GM23338 (cell line): Measurements from ENCODE around the gene HRH4. TPM values are rescaled to one million over a fixed set of nuclear protein-coding genes. Genes with fewer than 3 reads are reported as not detected.

Experiments
- ATAC-seq: fragments of 200-7000 bp; cut with Tn5 transposase; 3 replicates; pipeline ENCODE4 v1.9.1; 2020
- DNase-seq: peaks from one replicate; pipeline ENCODE4 v3.0.0-alpha.2; 2015; ENCODE audit warnings: low spot score
- H2AFZ ChIP-seq: fragments of 200-600 bp; sonication (generic); 2 replicates; pipeline ENCODE4 v1.8.0; 2016; ENCODE audit warnings: antibody characterized with exemption, mild to moderate bottlenecking, moderate library complexity
- H3F3A ChIP-seq: fragments of 200-600 bp; sonication (generic); replicated peaks from 2 replicates; pipeline ENCODE4 v1.8.0; 2017; ENCODE audit warnings: antibody characterized with exemption, mixed run types, low read depth
- H3K27ac ChIP-seq: fragments of 200-600 bp; sonication (generic); 2 replicates; pipeline ENCODE4 v1.6.1; 2016; ENCODE audit warnings: low read depth
- H3K27me3 ChIP-seq: fragments of 200-600 bp; sonication (generic); 2 replicates; pipeline ENCODE4 v1.8.0; 2016; ENCODE audit warnings: mild to moderate bottlenecking, mixed run types, moderate library complexity; ENCODE audit not compliant: insufficient read depth
- H3K36me3 ChIP-seq: fragments of 200-600 bp; sonication (generic); 2 replicates; pipeline ENCODE4 v1.8.0; 2016; ENCODE audit warnings: mild to moderate bottlenecking; ENCODE audit not compliant: insufficient read depth
- H3K4me1 ChIP-seq: fragments of 200-600 bp; sonication (generic); 2 replicates; pipeline ENCODE4 v1.8.0; 2016; ENCODE audit warnings: mild to moderate bottlenecking, moderate library complexity; ENCODE audit not compliant: insufficient read depth
- H3K4me2 ChIP-seq: fragments of 200-600 bp; sonication (generic); 2 replicates; pipeline ENCODE4 v1.7.1; 2017; ENCODE audit warnings: mixed run types
- H3K4me3 ChIP-seq: fragments of 200-600 bp; sonication (generic); 2 replicates; pipeline ENCODE4 v1.6.1; 2016; ENCODE audit warnings: mixed run types
- H3K79me2 ChIP-seq: fragments of 200-600 bp; sonication (generic); replicated peaks from 2 replicates; pipeline ENCODE4 v1.8.0; 2017; ENCODE audit warnings: mild to moderate bottlenecking; ENCODE audit not compliant: insufficient read depth
- H3K9me2 ChIP-seq: fragments of 200-600 bp; sonication (generic); 2 replicates; pipeline ENCODE4 v1.8.0; 2017; ENCODE audit not compliant: insufficient read depth
- H4K20me1 ChIP-seq: fragments of 200-600 bp; sonication (generic); replicated peaks from 2 replicates; pipeline ENCODE4 v1.8.0; 2017; ENCODE audit warnings: mild to moderate bottlenecking; ENCODE audit not compliant: insufficient read depth
- H3K27ac Mint-ChIP-seq: 2 replicates; pipeline ENCODE4 v1.8.0; 2020; ENCODE audit warnings: inconsistent platforms, mild to moderate bottlenecking, moderate library complexity, mixed read lengths
- H3K27me3 Mint-ChIP-seq: 3 replicates; pipeline ENCODE4 v1.8.0; 2022; ENCODE audit warnings: low read depth, mild to moderate bottlenecking, moderate library complexity, mixed read lengths, inconsistent platforms; ENCODE audit not compliant: insufficient read depth, poor library complexity
- H3K36me3 Mint-ChIP-seq: 3 replicates; pipeline ENCODE4 v1.8.0; 2021; ENCODE audit warnings: low read depth, mild to moderate bottlenecking, inconsistent platforms, moderate library complexity, mixed read lengths
- H3K4me1 Mint-ChIP-seq: 3 replicates; pipeline ENCODE4 v1.8.0; 2020; ENCODE audit warnings: mild to moderate bottlenecking, inconsistent platforms, mixed read lengths
- H3K4me3 Mint-ChIP-seq: 3 replicates; pipeline ENCODE4 v1.8.0; 2021; ENCODE audit warnings: moderate library complexity, mild to moderate bottlenecking, inconsistent platforms, mixed read lengths
- H3K9me3 Mint-ChIP-seq: 3 replicates; pipeline ENCODE4 v1.8.0; 2020; ENCODE audit warnings: moderate library complexity, mild to moderate bottlenecking, inconsistent platforms, mixed read lengths
- CREB1 ChIP-seq: fragments of 250-450 bp; sonication (Bioruptor Pico); IDR thresholded peaks from 2 replicates; pipeline ENCODE4 v1.5.0; 2020; ENCODE audit warnings: low read depth, mild to moderate bottlenecking, moderate library complexity
- EZH2 ChIP-seq: fragments of 200-600 bp; sonication (generic); IDR thresholded peaks from one replicate; pipeline ENCODE4 v1.8.0; 2017; ENCODE audit warnings: antibody characterized with exemption, mild to moderate bottlenecking, low read depth; ENCODE audit not compliant: unreplicated experiment
- EZH2phosphoT487 ChIP-seq: fragments of 200-600 bp; sonication (generic); IDR thresholded peaks from one replicate; pipeline ENCODE4 v1.8.1; 2018; ENCODE audit warnings: antibody characterized with exemption; ENCODE audit not compliant: unreplicated experiment
- NANOG ChIP-seq: IDR thresholded peaks from 2 replicates; pipeline ENCODE4 v1.6.1; 2016; ENCODE audit warnings: antibody characterized with exemption, borderline replicate concordance
- POLR2AphosphoS5 ChIP-seq: IDR thresholded peaks from 2 replicates; pipeline ENCODE4 v1.6.1; 2016; ENCODE audit warnings: antibody characterized with exemption, low read depth
- STAT1 ChIP-seq: IDR thresholded peaks from one replicate; pipeline ENCODE4 v1.6.1; 2016; ENCODE audit warnings: antibody characterized with exemption; ENCODE audit not compliant: unreplicated experiment
- ZNF114 ChIP-seq: fragments of 250-450 bp; sonication (Bioruptor Pico); IDR thresholded peaks from 2 replicates; pipeline ENCODE4 v1.5.0; 2020; ENCODE audit warnings: mild to moderate bottlenecking, moderate library complexity
- ZNF331 ChIP-seq: fragments of 250-450 bp; sonication (Bioruptor Pico); IDR thresholded peaks from 2 replicates; pipeline ENCODE4 v1.5.0; 2020; ENCODE audit warnings: low read depth, mild to moderate bottlenecking, moderate library complexity
- polyA plus RNA-seq: library from polyadenylated mRNA; unstranded; fragments of >200 nt; fragmentation: Nextera tagmentation; extraction: Ambion mirVana; gene quantifications from 2 replicates; pipeline ENCODE4 v1.2.1, GENCODE V29; 2016
- total RNA-seq: library from RNA; depleted of rRNA; stranded (reverse); fragments of >200 nt; shearing (Covaris generic); gene quantifications from 2 replicates; pipeline ENCODE4 v1.2.3, GENCODE V29; 2014
- TF ChIP-seq, protein P1 (sequence below): fragments of 250-450 bp; sonication (Bioruptor Pico); IDR thresholded peaks from 2 replicates; pipeline ENCODE4 v1.5.0; 2020; ENCODE audit warnings: mild to moderate bottlenecking, moderate library complexity
- TF ChIP-seq, protein P2 (sequence below), 2 experiments: fragments of 200-600 bp in 1 of 2; sonication (generic) in 1 of 2; conservative IDR thresholded peaks; 2 replicates each; pipeline versions ENCODE4 v1.5.1 to v1.6.1; 2016 to 2017; ENCODE audit warnings: antibody characterized with exemption in 2 of 2, low read depth in 2 of 2, mild to moderate bottlenecking in 2 of 2, moderate library complexity in 1 of 2
- TF ChIP-seq, protein P3 (sequence below): IDR thresholded peaks from 2 replicates; pipeline ENCODE4 v1.6.1; 2016; ENCODE audit warnings: antibody characterized with exemption
- TF ChIP-seq, protein P4 (sequence below): IDR thresholded peaks from one replicate; pipeline ENCODE4 v1.6.1; 2018; ENCODE audit warnings: antibody characterized with exemption; ENCODE audit not compliant: unreplicated experiment

HRH4 gene
- total and polyA plus RNA-seq, 2 experiments from 2014 or later = 0.17 TPM; not detected in 1

DNA sequence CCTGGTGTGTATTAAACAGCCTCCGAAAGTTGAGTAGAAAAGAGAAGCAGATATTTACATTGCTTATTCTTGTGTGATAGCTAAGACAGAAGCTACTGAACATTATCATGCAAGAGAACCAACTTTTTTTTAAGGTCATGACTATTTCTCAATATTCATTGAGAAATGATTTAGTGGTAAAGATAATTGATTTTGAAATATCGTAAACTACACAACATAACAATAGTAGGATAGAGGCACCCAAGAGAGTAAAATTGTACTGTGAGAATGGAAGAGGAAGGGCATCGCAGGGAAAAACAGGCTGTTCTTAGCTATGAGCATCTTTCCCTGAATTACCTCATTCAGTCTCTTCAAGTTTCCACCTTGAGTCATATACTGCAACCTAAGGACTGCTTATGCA, 25.2 kb downstream of the HRH4 start:
- Mint-ChIP-seq H3K27me3 (peaks cover 5% of the 10 kb centered on the region), H3K9me3 (no peaks in the 10 kb centered on the region), H3K4me3 (no peak overlapping the region), H3K27ac (no peak overlapping the region), H3K4me1 (no peaks in the 10 kb centered on the region), H3K36me3 (no peaks in the 10 kb centered on the region)
- no peak for TF ChIP-seq STAT1
- TF ChIP-seq CREB1 (CRISPR knock-in tag) = no peak
- TF ChIP-seq, protein P1, sequence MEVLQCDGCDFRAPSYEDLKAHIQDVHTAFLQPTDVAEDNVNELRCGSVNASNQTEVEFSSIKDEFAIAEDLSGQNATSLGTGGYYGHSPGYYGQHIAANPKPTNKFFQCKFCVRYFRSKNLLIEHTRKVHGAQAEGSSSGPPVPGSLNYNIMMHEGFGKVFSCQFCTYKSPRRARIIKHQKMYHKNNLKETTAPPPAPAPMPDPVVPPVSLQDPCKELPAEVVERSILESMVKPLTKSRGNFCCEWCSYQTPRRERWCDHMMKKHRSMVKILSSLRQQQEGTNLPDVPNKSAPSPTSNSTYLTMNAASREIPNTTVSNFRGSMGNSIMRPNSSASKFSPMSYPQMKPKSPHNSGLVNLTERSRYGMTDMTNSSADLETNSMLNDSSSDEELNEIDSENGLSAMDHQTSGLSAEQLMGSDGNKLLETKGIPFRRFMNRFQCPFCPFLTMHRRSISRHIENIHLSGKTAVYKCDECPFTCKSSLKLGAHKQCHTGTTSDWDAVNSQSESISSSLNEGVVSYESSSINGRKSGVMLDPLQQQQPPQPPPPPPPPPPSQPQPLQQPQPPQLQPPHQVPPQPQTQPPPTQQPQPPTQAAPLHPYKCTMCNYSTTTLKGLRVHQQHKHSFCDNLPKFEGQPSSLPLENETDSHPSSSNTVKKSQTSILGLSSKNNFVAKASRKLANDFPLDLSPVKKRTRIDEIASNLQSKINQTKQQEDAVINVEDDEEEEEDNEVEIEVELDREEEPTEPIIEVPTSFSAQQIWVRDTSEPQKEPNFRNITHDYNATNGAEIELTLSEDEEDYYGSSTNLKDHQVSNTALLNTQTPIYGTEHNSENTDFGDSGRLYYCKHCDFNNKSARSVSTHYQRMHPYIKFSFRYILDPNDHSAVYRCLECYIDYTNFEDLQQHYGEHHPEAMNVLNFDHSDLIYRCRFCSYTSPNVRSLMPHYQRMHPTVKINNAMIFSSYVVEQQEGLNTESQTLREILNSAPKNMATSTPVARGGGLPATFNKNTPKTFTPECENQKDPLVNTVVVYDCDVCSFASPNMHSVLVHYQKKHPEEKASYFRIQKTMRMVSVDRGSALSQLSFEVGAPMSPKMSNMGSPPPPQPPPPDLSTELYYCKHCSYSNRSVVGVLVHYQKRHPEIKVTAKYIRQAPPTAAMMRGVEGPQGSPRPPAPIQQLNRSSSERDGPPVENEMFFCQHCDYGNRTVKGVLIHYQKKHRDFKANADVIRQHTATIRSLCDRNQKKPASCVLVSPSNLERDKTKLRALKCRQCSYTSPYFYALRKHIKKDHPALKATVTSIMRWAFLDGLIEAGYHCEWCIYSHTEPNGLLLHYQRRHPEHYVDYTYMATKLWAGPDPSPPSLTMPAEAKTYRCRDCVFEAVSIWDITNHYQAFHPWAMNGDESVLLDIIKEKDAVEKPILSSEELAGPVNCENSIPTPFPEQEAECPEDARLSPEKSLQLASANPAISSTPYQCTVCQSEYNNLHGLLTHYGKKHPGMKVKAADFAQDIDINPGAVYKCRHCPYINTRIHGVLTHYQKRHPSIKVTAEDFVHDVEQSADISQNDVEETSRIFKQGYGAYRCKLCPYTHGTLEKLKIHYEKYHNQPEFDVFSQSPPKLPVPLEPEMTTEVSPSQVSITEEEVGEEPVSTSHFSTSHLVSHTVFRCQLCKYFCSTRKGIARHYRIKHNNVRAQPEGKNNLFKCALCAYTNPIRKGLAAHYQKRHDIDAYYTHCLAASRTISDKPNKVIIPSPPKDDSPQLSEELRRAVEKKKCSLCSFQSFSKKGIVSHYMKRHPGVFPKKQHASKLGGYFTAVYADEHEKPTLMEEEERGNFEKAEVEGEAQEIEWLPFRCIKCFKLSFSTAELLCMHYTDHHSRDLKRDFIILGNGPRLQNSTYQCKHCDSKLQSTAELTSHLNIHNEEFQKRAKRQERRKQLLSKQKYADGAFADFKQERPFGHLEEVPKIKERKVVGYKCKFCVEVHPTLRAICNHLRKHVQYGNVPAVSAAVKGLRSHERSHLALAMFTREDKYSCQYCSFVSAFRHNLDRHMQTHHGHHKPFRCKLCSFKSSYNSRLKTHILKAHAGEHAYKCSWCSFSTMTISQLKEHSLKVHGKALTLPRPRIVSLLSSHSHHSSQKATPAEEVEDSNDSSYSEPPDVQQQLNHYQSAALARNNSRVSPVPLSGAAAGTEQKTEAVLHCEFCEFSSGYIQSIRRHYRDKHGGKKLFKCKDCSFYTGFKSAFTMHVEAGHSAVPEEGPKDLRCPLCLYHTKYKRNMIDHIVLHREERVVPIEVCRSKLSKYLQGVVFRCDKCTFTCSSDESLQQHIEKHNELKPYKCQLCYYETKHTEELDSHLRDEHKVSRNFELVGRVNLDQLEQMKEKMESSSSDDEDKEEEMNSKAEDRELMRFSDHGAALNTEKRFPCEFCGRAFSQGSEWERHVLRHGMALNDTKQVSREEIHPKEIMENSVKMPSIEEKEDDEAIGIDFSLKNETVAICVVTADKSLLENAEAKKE (CRISPR knock-in tag) = no peak
- no peak for TF ChIP-seq ZNF331 (CRISPR knock-in tag)
- TF ChIP-seq, protein P2, sequence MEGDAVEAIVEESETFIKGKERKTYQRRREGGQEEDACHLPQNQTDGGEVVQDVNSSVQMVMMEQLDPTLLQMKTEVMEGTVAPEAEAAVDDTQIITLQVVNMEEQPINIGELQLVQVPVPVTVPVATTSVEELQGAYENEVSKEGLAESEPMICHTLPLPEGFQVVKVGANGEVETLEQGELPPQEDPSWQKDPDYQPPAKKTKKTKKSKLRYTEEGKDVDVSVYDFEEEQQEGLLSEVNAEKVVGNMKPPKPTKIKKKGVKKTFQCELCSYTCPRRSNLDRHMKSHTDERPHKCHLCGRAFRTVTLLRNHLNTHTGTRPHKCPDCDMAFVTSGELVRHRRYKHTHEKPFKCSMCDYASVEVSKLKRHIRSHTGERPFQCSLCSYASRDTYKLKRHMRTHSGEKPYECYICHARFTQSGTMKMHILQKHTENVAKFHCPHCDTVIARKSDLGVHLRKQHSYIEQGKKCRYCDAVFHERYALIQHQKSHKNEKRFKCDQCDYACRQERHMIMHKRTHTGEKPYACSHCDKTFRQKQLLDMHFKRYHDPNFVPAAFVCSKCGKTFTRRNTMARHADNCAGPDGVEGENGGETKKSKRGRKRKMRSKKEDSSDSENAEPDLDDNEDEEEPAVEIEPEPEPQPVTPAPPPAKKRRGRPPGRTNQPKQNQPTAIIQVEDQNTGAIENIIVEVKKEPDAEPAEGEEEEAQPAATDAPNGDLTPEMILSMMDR (conservative IDR thresholded peaks at IDR 0.05; ENCODE audit: low read depth in 2 of 2) = no peak
- TF ChIP-seq, protein P3, sequence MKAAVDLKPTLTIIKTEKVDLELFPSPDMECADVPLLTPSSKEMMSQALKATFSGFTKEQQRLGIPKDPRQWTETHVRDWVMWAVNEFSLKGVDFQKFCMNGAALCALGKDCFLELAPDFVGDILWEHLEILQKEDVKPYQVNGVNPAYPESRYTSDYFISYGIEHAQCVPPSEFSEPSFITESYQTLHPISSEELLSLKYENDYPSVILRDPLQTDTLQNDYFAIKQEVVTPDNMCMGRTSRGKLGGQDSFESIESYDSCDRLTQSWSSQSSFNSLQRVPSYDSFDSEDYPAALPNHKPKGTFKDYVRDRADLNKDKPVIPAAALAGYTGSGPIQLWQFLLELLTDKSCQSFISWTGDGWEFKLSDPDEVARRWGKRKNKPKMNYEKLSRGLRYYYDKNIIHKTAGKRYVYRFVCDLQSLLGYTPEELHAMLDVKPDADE = no peak
- TF ChIP-seq POLR2AphosphoS5 = no peak
- no peak for TF ChIP-seq EZH2phosphoT487
- TF ChIP-seq ZNF114 (CRISPR knock-in tag) = no peak
- TF ChIP-seq, protein P4, sequence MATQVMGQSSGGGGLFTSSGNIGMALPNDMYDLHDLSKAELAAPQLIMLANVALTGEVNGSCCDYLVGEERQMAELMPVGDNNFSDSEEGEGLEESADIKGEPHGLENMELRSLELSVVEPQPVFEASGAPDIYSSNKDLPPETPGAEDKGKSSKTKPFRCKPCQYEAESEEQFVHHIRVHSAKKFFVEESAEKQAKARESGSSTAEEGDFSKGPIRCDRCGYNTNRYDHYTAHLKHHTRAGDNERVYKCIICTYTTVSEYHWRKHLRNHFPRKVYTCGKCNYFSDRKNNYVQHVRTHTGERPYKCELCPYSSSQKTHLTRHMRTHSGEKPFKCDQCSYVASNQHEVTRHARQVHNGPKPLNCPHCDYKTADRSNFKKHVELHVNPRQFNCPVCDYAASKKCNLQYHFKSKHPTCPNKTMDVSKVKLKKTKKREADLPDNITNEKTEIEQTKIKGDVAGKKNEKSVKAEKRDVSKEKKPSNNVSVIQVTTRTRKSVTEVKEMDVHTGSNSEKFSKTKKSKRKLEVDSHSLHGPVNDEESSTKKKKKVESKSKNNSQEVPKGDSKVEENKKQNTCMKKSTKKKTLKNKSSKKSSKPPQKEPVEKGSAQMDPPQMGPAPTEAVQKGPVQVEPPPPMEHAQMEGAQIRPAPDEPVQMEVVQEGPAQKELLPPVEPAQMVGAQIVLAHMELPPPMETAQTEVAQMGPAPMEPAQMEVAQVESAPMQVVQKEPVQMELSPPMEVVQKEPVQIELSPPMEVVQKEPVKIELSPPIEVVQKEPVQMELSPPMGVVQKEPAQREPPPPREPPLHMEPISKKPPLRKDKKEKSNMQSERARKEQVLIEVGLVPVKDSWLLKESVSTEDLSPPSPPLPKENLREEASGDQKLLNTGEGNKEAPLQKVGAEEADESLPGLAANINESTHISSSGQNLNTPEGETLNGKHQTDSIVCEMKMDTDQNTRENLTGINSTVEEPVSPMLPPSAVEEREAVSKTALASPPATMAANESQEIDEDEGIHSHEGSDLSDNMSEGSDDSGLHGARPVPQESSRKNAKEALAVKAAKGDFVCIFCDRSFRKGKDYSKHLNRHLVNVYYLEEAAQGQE = no peak
- TF ChIP-seq NANOG = no peak
- TF ChIP-seq EZH2 = no peak
- no peaks in the 10 kb centered on the region for H3K36me3 ChIP-seq
- no peak for DNase-seq
- no peaks in the 10 kb centered on the region for H4K20me1 ChIP-seq
- H3K4me2 ChIP-seq = no peak overlapping the region
- H2AFZ ChIP-seq = no peak overlapping the region
- H3K9me2 ChIP-seq = no peaks in the 10 kb centered on the region
- H3F3A ChIP-seq = no peaks in the 10 kb centered on the region
- no peaks in the 10 kb centered on the region for H3K4me1 ChIP-seq
- H3K4me3 ChIP-seq = no peak overlapping the region
- no peak overlapping the region for H3K27ac ChIP-seq
- H3K27me3 ChIP-seq = no peaks in the 10 kb centered on the region
- ATAC-seq = no peak
- H3K79me2 ChIP-seq = no peaks in the 10 kb centered on the region
